Fibroblast of pulmonary artery (primary cell): Measurements from ENCODE around the gene ADAM19.

Experiments used
- DNase-seq: peaks from one replicate; pipeline ENCODE4 v3.0.0-alpha.2; 2010; ENCODE audit warnings: low read depth
- H3K4me3 ChIP-seq: replicated peaks from 2 replicates; pipeline ENCODE4 v1.5.1; 2011; ENCODE audit warnings: low read depth, mild to moderate bottlenecking, control low read depth, low read length, moderate library complexity
- CTCF ChIP-seq: IDR thresholded peaks from 2 replicates; pipeline ENCODE4 v1.5.1; 2011; ENCODE audit warnings: mild to moderate bottlenecking, control low read depth, low read length, inconsistent platforms; ENCODE audit errors: missing control alignments

ADAM19 gene

GRCh38 chr5:157528036-157528632 is 47.4 kb downstream of the ADAM19 start:
- TF ChIP-seq CTCF: no peak

DNA sequence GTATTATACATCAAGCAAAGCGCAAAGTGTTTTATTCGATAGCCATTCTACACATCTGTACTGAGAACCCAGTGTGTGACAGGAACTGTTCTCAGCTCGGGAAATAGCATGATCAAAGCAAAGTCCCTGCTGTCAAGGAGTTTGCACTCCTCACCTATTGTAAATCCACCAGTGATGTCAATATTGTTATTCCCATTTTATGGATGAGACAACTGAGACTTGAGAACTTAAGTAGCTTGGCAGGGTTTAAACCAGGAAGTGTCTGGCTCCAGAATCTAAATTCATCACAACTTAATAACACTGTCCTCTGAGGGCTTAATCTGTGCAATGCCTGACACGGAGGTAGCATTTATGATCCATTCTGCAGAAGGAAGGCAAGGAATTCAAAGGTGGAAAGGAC is 50.7 kb downstream of the ADAM19 start:
- no peak overlapping the region for H3K4me3 ChIP-seq
- TF ChIP-seq CTCF: no peak
- DNase-seq: no peak

More at GRCh38 chr5:157528036-157528632, 47.4 kb downstream of the ADAM19 start:
- no peak for DNase-seq
- no peak overlapping the region for H3K4me3 ChIP-seq

GRCh38 chr5:157523976-157524375 is 51.6 kb downstream of the ADAM19 start:
- no peak for TF ChIP-seq CTCF
- DNase-seq: no peak
- H3K4me3 ChIP-seq: no peak overlapping the region

DNA sequence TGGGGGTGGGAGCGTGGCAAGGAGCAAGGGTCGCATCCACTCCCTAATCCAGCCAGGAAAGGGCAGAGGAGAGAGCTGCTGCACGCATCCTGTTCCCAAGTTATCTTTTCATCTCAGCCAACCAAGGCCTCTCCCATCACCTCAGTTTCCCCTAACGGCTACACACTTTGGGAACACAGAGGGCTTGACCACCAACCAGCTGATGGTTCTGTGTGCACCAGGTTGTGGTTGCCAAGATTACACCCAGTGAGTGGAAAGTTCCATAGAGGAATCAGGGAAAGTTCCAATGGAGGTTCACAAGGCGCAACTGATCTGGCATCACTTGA is 53.9 kb downstream of the ADAM19 start:
- DNase-seq: no peak
- TF ChIP-seq CTCF: no peak
- no peak overlapping the region for H3K4me3 ChIP-seq

DNA sequence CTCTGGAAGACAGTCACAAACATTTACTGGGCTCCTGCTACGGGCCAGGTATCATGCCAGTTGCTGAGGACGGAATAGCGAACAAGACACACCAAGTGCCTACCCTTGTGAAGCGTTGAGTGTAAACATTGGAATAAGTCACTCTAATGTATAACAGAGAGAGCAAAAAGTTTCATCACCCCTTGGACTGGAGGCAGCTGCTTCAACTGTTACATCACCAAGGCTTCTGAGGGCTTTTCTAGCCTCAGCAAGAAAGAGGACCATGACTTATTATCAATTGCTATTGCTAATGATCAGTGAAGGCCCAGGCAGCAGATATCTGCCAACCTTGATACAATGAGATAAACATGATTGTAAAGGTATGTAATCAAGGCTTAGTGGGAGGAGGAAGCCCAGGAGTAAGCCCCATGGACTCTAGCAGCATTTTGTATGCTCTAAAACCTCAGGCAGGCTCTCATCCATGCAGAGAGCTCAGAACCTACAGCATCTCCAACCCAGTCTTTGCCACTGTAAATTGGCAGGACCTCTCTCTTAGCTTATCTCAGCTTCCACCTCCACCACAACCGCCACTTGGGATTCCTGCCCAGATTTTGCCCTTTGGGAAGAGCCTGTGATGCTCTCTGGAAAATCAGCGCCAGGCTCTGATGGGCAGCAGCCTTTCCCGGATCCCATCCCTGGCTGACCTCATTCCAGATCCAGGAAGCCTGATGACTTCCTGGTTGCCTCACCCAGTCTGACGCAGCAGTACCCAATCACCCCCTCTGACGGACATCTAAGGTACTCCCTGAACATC is 54.5 kb downstream of the ADAM19 start:
- no peak overlapping the region for H3K4me3 ChIP-seq
- DNase-seq: peak; percentile 89
- peak; percentile 45 for TF ChIP-seq CTCF

GRCh38 chr5:157519579-157520253 is 55.9 kb downstream of the ADAM19 start:
- DNase-seq: no peak
- no peak overlapping the region for H3K4me3 ChIP-seq
- TF ChIP-seq CTCF: no peak

GRCh38 chr5:157518963-157519362 is 56.6 kb downstream of the ADAM19 start:
- no peak for DNase-seq
- TF ChIP-seq CTCF: no peak
- no peak overlapping the region for H3K4me3 ChIP-seq
